Thoracic aorta (tissue), 2 donors: ENCODE data around the gene C11orf68. TPM values are rescaled to one million over a fixed set of nuclear protein-coding genes. Genes with fewer than 3 reads are reported as not detected.

Source experiments
- ATAC-seq: fragments of 150-250 bp; one replicate; pipeline ENCODE4 v1.8.0; 2017; ENCODE audit warnings: low read depth; ENCODE audit not compliant: insufficient number of reproducible peaks, low FRiP score
- DNase-seq: peaks from one replicate; pipeline ENCODE4 v3.0.0-alpha.2; 2020; ENCODE audit warnings: low spot score
- H3K27ac ChIP-seq, 2 donors: fragments of 200-600 bp; sonication (generic); 1 replicate in 1 of 2; 2 replicates in 1 of 2; pipeline ENCODE4 v1.5.1; 2016; ENCODE audit warnings: mild to moderate bottlenecking in 2 of 2, moderate library complexity in 2 of 2
- H3K27me3 ChIP-seq: fragments of 200-600 bp; sonication (generic); replicated peaks from 2 replicates; pipeline ENCODE4 v1.6.0; 2016; ENCODE audit warnings: mild to moderate bottlenecking; ENCODE audit not compliant: insufficient read depth
- H3K36me3 ChIP-seq: fragments of 200-600 bp; sonication (generic); one replicate; pipeline ENCODE4 v1.5.1; 2016
- H3K4me1 ChIP-seq, 2 donors: fragments of 200-600 bp; sonication (generic); 1 replicate in 1 of 2; 2 replicates in 1 of 2; pipeline versions ENCODE4 v1.5.1 to v1.6.0; 2016; ENCODE audit warnings: low read depth in 2 of 2, mild to moderate bottlenecking in 1 of 2; ENCODE audit not compliant: control insufficient read depth in 1 of 2
- H3K4me3 ChIP-seq: fragments of 200-600 bp; sonication (generic); 2 replicates; pipeline ENCODE4 v1.5.1; 2016; ENCODE audit warnings: mild to moderate bottlenecking
- H3K9me3 ChIP-seq: fragments of 200-600 bp; sonication (generic); 2 replicates; pipeline ENCODE4 v1.5.1; 2016
- total RNA-seq, 2 donors: library from RNA; depleted of rRNA; stranded (reverse); fragments of >200 nt; gene quantifications; one replicate each; pipeline versions ENCODE4 v1.1.0 to v1.2.3, GENCODE V29; 2016
- TF ChIP-seq, protein P1 (sequence below): fragments of 200-600 bp; sonication (generic); IDR thresholded peaks from one replicate; pipeline ENCODE4 v1.5.1; 2019; ENCODE audit warnings: antibody characterized with exemption

The C11orf68 gene
- total RNA-seq, 2 donors from 2014 or later, result 16.3 to 27.9 TPM

DNA sequence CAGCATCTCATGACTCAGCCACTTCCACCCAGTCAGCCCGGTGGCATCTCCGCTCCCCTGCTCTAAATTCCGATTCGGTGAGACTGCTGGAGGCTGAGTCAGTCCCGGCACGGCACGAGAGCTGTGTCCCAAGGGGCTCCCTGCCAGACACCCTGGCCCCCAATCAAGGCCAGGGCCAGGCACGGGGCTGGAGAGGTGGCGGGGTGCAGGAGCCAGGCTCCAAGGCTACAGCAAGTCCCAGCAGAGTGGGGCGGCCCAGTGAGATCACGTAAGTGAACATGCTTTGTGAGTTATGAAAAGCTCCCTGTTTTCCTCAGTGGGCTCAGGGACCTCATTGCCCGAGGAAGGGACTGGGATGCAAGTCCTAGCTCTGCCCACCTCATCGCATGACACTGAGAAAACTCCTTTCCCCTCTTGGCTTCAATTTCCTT, 3.0 kb downstream of the C11orf68 start:
- Histone ChIP-seq H3K27me3 (no peaks in the 10 kb centered on the region), H3K27ac (peak overlapping the region; percentile 91 to 96), H3K9me3 (no peaks in the 10 kb centered on the region), H3K36me3 (no peaks in the 10 kb centered on the region), H3K4me3 (peak overlapping the region; percentile 100), H3K4me1 (peaks cover 47 to 64% of the 10 kb centered on the region in 2 donors)
- TF ChIP-seq, protein P1, sequence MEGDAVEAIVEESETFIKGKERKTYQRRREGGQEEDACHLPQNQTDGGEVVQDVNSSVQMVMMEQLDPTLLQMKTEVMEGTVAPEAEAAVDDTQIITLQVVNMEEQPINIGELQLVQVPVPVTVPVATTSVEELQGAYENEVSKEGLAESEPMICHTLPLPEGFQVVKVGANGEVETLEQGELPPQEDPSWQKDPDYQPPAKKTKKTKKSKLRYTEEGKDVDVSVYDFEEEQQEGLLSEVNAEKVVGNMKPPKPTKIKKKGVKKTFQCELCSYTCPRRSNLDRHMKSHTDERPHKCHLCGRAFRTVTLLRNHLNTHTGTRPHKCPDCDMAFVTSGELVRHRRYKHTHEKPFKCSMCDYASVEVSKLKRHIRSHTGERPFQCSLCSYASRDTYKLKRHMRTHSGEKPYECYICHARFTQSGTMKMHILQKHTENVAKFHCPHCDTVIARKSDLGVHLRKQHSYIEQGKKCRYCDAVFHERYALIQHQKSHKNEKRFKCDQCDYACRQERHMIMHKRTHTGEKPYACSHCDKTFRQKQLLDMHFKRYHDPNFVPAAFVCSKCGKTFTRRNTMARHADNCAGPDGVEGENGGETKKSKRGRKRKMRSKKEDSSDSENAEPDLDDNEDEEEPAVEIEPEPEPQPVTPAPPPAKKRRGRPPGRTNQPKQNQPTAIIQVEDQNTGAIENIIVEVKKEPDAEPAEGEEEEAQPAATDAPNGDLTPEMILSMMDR, result no peak
- ATAC-seq (peak; percentile 63), DNase-seq (peak; percentile 87)

GRCh38 chr11:65915101-65915820, 3.6 kb downstream of the C11orf68 start:
- no peak for DNase-seq
- no peaks in the 10 kb centered on the region for H3K9me3 ChIP-seq
- TF ChIP-seq, protein P1, result no peak
- H3K36me3 ChIP-seq, result no peaks in the 10 kb centered on the region
- ATAC-seq, result no peak
- peak overlapping the region; percentile 100 for H3K4me3 ChIP-seq
- H3K27me3 ChIP-seq, result no peaks in the 10 kb centered on the region
- peaks cover 41 to 58% of the 10 kb centered on the region in 2 donors for H3K4me1 ChIP-seq
- H3K27ac ChIP-seq, result peak overlapping the region; percentile 91 to 96

DNA sequence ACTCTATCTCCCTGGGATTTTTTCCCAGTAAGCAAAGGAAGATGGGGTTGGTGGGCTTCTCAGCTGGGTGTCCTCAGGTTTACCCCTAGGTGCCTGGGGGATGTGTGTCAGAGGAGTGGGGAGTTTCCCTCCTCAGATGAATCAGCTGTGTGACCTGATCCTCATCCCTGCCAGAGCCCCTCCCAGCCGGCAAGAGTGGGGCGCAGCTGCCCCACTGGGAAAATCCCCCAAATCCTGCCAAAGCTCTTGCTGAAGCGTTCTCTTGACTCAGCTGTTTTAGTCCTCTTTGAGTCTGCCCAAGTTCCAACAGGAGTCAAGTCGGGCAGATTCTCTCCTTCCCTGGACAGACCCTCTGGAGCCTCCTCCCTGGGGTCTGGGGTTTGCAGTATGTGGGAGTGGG, 6.0 kb downstream of the C11orf68 start:
- Histone ChIP-seq H3K9me3 (no peaks in the 10 kb centered on the region), H3K4me1 (peaks cover 35 to 52% of the 10 kb centered on the region in 2 donors), H3K4me3 (no peak overlapping the region), H3K27me3 (no peaks in the 10 kb centered on the region), H3K36me3 (no peaks in the 10 kb centered on the region), H3K27ac (peak overlapping the region in 1 of 2 donors; percentile 11)
- DNase-seq, result no peak
- no peak for ATAC-seq
- TF ChIP-seq, protein P1, result no peak

- no peak for DNase-seq
- no peaks in the 10 kb centered on the region for H3K36me3 ChIP-seq
- H3K9me3 ChIP-seq, result no peaks in the 10 kb centered on the region
- peak overlapping the region in 1 of 2 donors; percentile 29 for H3K27ac ChIP-seq
- no peaks in the 10 kb centered on the region for H3K27me3 ChIP-seq
- H3K4me1 ChIP-seq, result peaks cover 25 to 42% of the 10 kb centered on the region in 2 donors
- TF ChIP-seq, protein P1, result peak; percentile 24
- H3K4me3 ChIP-seq, result peak overlapping the region; percentile 17
- ATAC-seq, result peak; percentile 24
These were observed 6.9 kb downstream of the C11orf68 start for GRCh38 chr11:65911682-65912568.

DNA sequence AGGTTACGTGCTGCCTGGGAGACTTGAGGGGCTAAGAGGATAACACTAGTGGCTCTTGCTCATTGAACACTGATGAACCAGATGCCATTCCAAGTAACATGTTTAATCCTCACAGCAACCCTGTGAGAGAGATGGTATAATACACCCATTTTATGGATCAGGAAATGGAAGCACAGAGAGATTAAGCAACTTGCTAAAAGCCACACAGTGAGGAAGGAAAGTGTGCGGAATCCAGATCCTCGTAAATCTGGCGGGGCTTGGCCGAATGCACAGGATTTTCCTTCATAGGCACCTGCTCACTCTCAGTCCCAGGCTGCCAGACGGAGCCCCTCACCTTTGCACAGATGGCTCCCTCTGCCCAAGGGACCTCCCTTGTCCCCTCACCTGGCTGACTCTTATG, 11.0 kb downstream of the C11orf68 start:
- Histone ChIP-seq H3K27me3 (no peaks in the 10 kb centered on the region), H3K36me3 (no peaks in the 10 kb centered on the region), H3K4me1 (peaks cover 7 to 18% of the 10 kb centered on the region in 2 donors), H3K4me3 (no peak overlapping the region), H3K27ac (no peak overlapping the region), H3K9me3 (no peaks in the 10 kb centered on the region)
- DNase-seq (no peak), ATAC-seq (no peak)
- TF ChIP-seq, protein P1, result no peak
